ENCODE results near the gene MYCN. TPM values are rescaled to one million over a fixed set of nuclear protein-coding genes. Genes with fewer than 3 reads are reported as not detected.

Gene MYCN
- total RNA-seq, 1 donor from 2014 or later = 7.0 TPM

- intact Hi-C loops (cut with DNase I) = no loop called here
- ATAC-seq (no peak), DNase-seq (ENCODE audit: low spot score) (no peak)
Observed at GRCh38 chr2:15967415-15968279, 27.3 kb downstream of the MYCN start.

GRCh38 chr2:15968280-15969178, 28.2 kb downstream of the MYCN start:
- no peak for ATAC-seq
- intact Hi-C loops (cut with DNase I) = no loop called here
- DNase-seq (ENCODE audit: low spot score) = no peak

GRCh38 chr2:15969214-15969613, 28.9 kb downstream of the MYCN start:
- intact Hi-C loops (cut with DNase I) = no loop called here
- no peak for ATAC-seq
- no peak for DNase-seq (ENCODE audit: low spot score)

GRCh38 chr2:15970701-15971100, 30.4 kb downstream of the MYCN start:
- no peak for ATAC-seq
- no peak for DNase-seq (ENCODE audit: low spot score)
- intact Hi-C loops (cut with DNase I) = no loop called here

- DNase-seq (ENCODE audit: low spot score) (no peak), ATAC-seq (no peak)
- intact Hi-C loops (cut with DNase I) = no loop called here
Observed at GRCh38 chr2:15971351-15971750, 31.0 kb downstream of the MYCN start.

GRCh38 chr2:15971831-15972522, 31.6 kb downstream of the MYCN start:
- ATAC-seq = no peak
- intact Hi-C loops (cut with DNase I) = no loop called here
- no peak for DNase-seq (ENCODE audit: low spot score)

- intact Hi-C loops (cut with DNase I) = no loop called here
- no peak for DNase-seq (ENCODE audit: low spot score)
- no peak for ATAC-seq
Observed at GRCh38 chr2:15973481-15974401, 33.4 kb downstream of the MYCN start.

- ATAC-seq (no peak), DNase-seq (ENCODE audit: low spot score) (no peak)
- intact Hi-C loops (cut with DNase I) = no loop called here
Observed at GRCh38 chr2:15974565-15975260, 34.4 kb downstream of the MYCN start.

- ATAC-seq (no peak), DNase-seq (ENCODE audit: low spot score) (no peak)
- intact Hi-C loops (cut with DNase I) = no loop called here
Observed at GRCh38 chr2:15975261-15975600, 34.9 kb downstream of the MYCN start.

GRCh38 chr2:15975676-15976075, 35.3 kb downstream of the MYCN start:
- DNase-seq (ENCODE audit: low spot score) (no peak), ATAC-seq (no peak)
- intact Hi-C loops (cut with DNase I) = no loop called here

- ATAC-seq (no peak), DNase-seq (ENCODE audit: low spot score) (no peak)
- intact Hi-C loops (cut with DNase I) = no loop called here
Observed at GRCh38 chr2:15976354-15976753, 36.0 kb downstream of the MYCN start.

- intact Hi-C loops (cut with DNase I) = no loop called here
- DNase-seq (ENCODE audit: low spot score) (no peak), ATAC-seq (no peak)
Observed at GRCh38 chr2:15979051-15979758, 38.9 kb downstream of the MYCN start.

GRCh38 chr2:15979759-15980604, 39.6 kb downstream of the MYCN start:
- DNase-seq (ENCODE audit: low spot score) = no peak
- ATAC-seq = no peak
- intact Hi-C loops (cut with DNase I) = no loop called here

- ATAC-seq (no peak), DNase-seq (ENCODE audit: low spot score) (no peak)
- intact Hi-C loops (cut with DNase I) = no loop called here
Observed at GRCh38 chr2:15980605-15981098, 40.3 kb downstream of the MYCN start.

- intact Hi-C loops (cut with DNase I) = no loop called here
- ATAC-seq = no peak
- DNase-seq (ENCODE audit: low spot score) = no peak
Observed at GRCh38 chr2:15981646-15982045, 41.3 kb downstream of the MYCN start.

GRCh38 chr2:15982285-15983044, 42.1 kb downstream of the MYCN start:
- DNase-seq (ENCODE audit: low spot score) = no peak
- no peak for ATAC-seq
- intact Hi-C loops (cut with DNase I) = no loop called here

All from sciatic nerve (tissue), 2 donors.